GM18861 (cell line): ENCODE data around the gene NPW.
"Not testable (repeated sequence)": the region's sequence is repeated elsewhere in the genome, so short reads cannot be mapped to it uniquely, and the experiment has no call there.

Experiments
- ATAC-seq: cut with Tn5 transposase; IDR thresholded peaks from one replicate; pipeline ENCODE4 v1.9.1; 2021; ENCODE audit not compliant: unreplicated experiment

NPW gene

GRCh38 chr16:2001456-2002355, 17.9 kb upstream of the NPW start:
- no peak for ATAC-seq

GRCh38 chr16:2002406-2003230, 17.0 kb upstream of the NPW start:
- ATAC-seq, result no peak

GRCh38 chr16:2003231-2003826, 16.3 kb upstream of the NPW start:
- ATAC-seq, result no peak

GRCh38 chr16:2003827-2004641, 15.6 kb upstream of the NPW start:
- ATAC-seq, result peak; percentile 62

- no peak for ATAC-seq
These were observed 14.6 kb upstream of the NPW start for GRCh38 chr16:2004795-2005517.

GRCh38 chr16:2005646-2006045, 13.9 kb upstream of the NPW start:
- ATAC-seq, result no peak

GRCh38 chr16:2006317-2006716, 13.3 kb upstream of the NPW start:
- no peak for ATAC-seq

- no peak for ATAC-seq
These were observed 12.3 kb upstream of the NPW start for GRCh38 chr16:2007081-2007836.

- no peak for ATAC-seq
These were observed 11.5 kb upstream of the NPW start for GRCh38 chr16:2008009-2008526.

- ATAC-seq, result no peak
These were observed 10.9 kb upstream of the NPW start for GRCh38 chr16:2008631-2009163.

- peak; percentile 24 for ATAC-seq
These were observed 10.3 kb upstream of the NPW start for GRCh38 chr16:2009164-2009711.

- ATAC-seq, result peak; percentile 64
These were observed 9.6 kb upstream of the NPW start, which contains the start of gene ZNF598 for GRCh38 chr16:2009791-2010510. TSS of gene ZNF598 (minus strand) at chr16:2009821.

GRCh38 chr16:2011726-2012125, 7.9 kb upstream of the NPW start:
- ATAC-seq, result not testable (repeated sequence)

- ATAC-seq, result no peak
These were observed 6.1 kb upstream of the NPW start for GRCh38 chr16:2013527-2013926.

- no peak for ATAC-seq
These were observed 4.3 kb upstream of the NPW start for GRCh38 chr16:2015117-2015946.

GRCh38 chr16:2015947-2016208, 3.7 kb upstream of the NPW start:
- no peak for ATAC-seq

- no peak for ATAC-seq
These were observed 3.1 kb upstream of the NPW start for GRCh38 chr16:2016407-2016922.
